ENCODE measurements around the gene RHBDD1. TPM values are rescaled to one million over a fixed set of nuclear protein-coding genes. Genes with fewer than 3 reads are reported as not detected.

RHBDD1 gene
- total and polyA plus RNA-seq, 8 donors: 22.8 to 40.1 (median 25.3) TPM

GRCh38 chr2:227013881-227014280 lies 178.0 kb downstream of the RHBDD1 start:
- DNase-seq (no peak), ATAC-seq (no peak)
- Histone ChIP-seq H3K27me3 (no peaks in the 10 kb centered on the region), H3K27ac (no peak overlapping the region), H3K4me3 (no peak overlapping the region), H3K9me3 (no peaks in the 10 kb centered on the region), H3K4me1 (no peaks in the 10 kb centered on the region), H3K36me3 (no peaks in the 10 kb centered on the region)
- TF ChIP-seq, protein P1, sequence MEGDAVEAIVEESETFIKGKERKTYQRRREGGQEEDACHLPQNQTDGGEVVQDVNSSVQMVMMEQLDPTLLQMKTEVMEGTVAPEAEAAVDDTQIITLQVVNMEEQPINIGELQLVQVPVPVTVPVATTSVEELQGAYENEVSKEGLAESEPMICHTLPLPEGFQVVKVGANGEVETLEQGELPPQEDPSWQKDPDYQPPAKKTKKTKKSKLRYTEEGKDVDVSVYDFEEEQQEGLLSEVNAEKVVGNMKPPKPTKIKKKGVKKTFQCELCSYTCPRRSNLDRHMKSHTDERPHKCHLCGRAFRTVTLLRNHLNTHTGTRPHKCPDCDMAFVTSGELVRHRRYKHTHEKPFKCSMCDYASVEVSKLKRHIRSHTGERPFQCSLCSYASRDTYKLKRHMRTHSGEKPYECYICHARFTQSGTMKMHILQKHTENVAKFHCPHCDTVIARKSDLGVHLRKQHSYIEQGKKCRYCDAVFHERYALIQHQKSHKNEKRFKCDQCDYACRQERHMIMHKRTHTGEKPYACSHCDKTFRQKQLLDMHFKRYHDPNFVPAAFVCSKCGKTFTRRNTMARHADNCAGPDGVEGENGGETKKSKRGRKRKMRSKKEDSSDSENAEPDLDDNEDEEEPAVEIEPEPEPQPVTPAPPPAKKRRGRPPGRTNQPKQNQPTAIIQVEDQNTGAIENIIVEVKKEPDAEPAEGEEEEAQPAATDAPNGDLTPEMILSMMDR (IDR thresholded peaks at IDR 0.05): no peak
- intact Hi-C loops (cut with DNase I): no loop called here

GRCh38 chr2:227016894-227017293 lies 181.0 kb downstream of the RHBDD1 start:
- DNase-seq (no peak), ATAC-seq (no peak)
- no peak overlapping the region for H3K4me3 ChIP-seq
- no peak overlapping the region for H3K27ac ChIP-seq
- intact Hi-C loops (cut with DNase I): no loop called here
- TF ChIP-seq, protein P1 (IDR thresholded peaks at IDR 0.05): no peak
- no peaks in the 10 kb centered on the region for H3K9me3 ChIP-seq
- no peaks in the 10 kb centered on the region for H3K27me3 ChIP-seq
- no peaks in the 10 kb centered on the region for H3K4me1 ChIP-seq
- no peaks in the 10 kb centered on the region for H3K36me3 ChIP-seq

GRCh38 chr2:227020416-227020815 lies 184.6 kb downstream of the RHBDD1 start:
- Histone ChIP-seq H3K4me1 (no peaks in the 10 kb centered on the region), H3K36me3 (no peaks in the 10 kb centered on the region), H3K9me3 (no peaks in the 10 kb centered on the region), H3K27me3 (no peaks in the 10 kb centered on the region), H3K27ac (no peak overlapping the region), H3K4me3 (no peak overlapping the region)
- DNase-seq (no peak), ATAC-seq (no peak)
- intact Hi-C loops (cut with DNase I): no loop called here
- TF ChIP-seq, protein P1 (IDR thresholded peaks at IDR 0.05): no peak

DNA sequence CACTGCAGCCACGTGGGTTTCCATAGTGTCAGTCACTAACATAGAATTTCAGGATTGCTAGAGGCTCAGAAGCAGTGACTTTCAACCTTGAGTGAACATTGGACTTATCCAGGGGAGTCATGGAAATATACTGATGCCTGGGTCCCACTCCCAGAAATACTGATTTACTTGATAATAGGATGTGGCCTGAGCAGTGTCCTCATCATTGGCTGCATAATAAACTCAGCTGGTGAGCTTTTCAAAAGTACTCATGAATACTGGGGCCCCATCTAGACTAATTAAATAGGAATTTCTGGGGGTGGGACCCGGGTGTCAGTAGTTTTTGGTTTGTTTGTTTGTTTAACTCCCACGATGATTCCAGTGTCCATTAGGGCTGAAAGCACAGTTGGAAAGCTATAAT lies 186.8 kb downstream of the RHBDD1 start:
- intact Hi-C loops (cut with DNase I): no loop called here
- H3K36me3 ChIP-seq: no peaks in the 10 kb centered on the region
- H3K9me3 ChIP-seq: no peaks in the 10 kb centered on the region
- H3K4me3 ChIP-seq: no peak overlapping the region
- ATAC-seq (no peak), DNase-seq (no peak)
- H3K27me3 ChIP-seq: no peaks in the 10 kb centered on the region
- H3K4me1 ChIP-seq: no peaks in the 10 kb centered on the region
- TF ChIP-seq, protein P1 (IDR thresholded peaks at IDR 0.05): no peak
- no peak overlapping the region for H3K27ac ChIP-seq

GRCh38 chr2:227025510-227025909 lies 189.7 kb downstream of the RHBDD1 start:
- Histone ChIP-seq H3K9me3 (no peaks in the 10 kb centered on the region), H3K27ac (no peak overlapping the region), H3K4me1 (no peaks in the 10 kb centered on the region), H3K27me3 (no peaks in the 10 kb centered on the region), H3K36me3 (no peaks in the 10 kb centered on the region), H3K4me3 (no peak overlapping the region)
- DNase-seq (no peak), ATAC-seq (no peak)
- TF ChIP-seq, protein P1 (IDR thresholded peaks at IDR 0.05): no peak
- intact Hi-C loops (cut with DNase I): no loop called here
